Activated T-cell treated with anti-CD3 and anti-CD28 coated beads, Interleukin-2, amount 50 U/mL, for 4 hours (primary cell): ENCODE results near the gene G6PD. TPM values are rescaled to one million over a fixed set of nuclear protein-coding genes. Genes with fewer than 3 reads are reported as not detected.

Experiments
- total RNA-seq, 3 donors: library from RNA; stranded (reverse); gene quantifications; one replicate each; pipeline ENCODE4 v1.2.1, GENCODE V29; 2021

G6PD gene
- total RNA-seq, 3 donors from 2014 or later, result 101 to 105 (median 102) TPM

Other genes starting within 250 kb of the G6PD start
- 100 to 1,000 TPM; 765 to 924 (median 866) TPM for gene FLNA, start 172.2 kb downstream of the G6PD start, total RNA-seq
- gene EMD, start 167.6 kb downstream of the G6PD start, total RNA-seq, result 100 to 1,000 TPM; 107 to 113 (median 111) TPM
- gene RPL10, start 148.5 kb downstream of the G6PD start, total RNA-seq, result 1,000 to 10,000 TPM; 3,297 to 3,503 (median 3,452) TPM
- 1 to 10 TPM; 4.0 to 7.3 (median 5.1) TPM for gene DNASE1L1, start 137.6 kb downstream of the G6PD start, total RNA-seq
- 10 to 100 TPM; 37.9 to 39.3 (median 38.2) TPM for gene TAFAZZIN, start 135.3 kb downstream of the G6PD start, total RNA-seq
- gene ATP6AP1, start 118.2 kb downstream of the G6PD start, total RNA-seq, result 10 to 100 TPM; 33.7 to 42.2 (median 40.8) TPM
- 100 to 1,000 TPM; 107 to 126 (median 116) TPM for gene GDI1, start 109.7 kb downstream of the G6PD start, total RNA-seq
- 10 to 100 TPM; 60.2 to 61.9 (median 61.6) TPM for gene FAM50A, start 102.7 kb downstream of the G6PD start, total RNA-seq
- 10 to 100 TPM; 26.6 to 33.8 (median 27.6) TPM for gene PLXNA3, start 88.6 kb downstream of the G6PD start, total RNA-seq
- 10 to 100 TPM; 76.1 to 89.9 (median 88.1) TPM for gene LAGE3, start 67.6 kb downstream of the G6PD start, total RNA-seq
- gene UBL4A, start 60.2 kb downstream of the G6PD start, total RNA-seq, result 10 to 100 TPM; 51.5 to 63.2 (median 59.1) TPM
- gene SLC10A3, start 56.2 kb downstream of the G6PD start, total RNA-seq, result 10 to 100 TPM; 31.3 to 32.0 (median 31.9) TPM
- gene FAM3A, start 30.6 kb downstream of the G6PD start, total RNA-seq, result 10 to 100 TPM; 30.4 to 40.7 (median 30.8) TPM
- 10 to 100 TPM; 44.3 to 51.6 (median 45.3) TPM for gene IKBKG, start 774 bp upstream of the G6PD start, total RNA-seq
- not detected for gene CTAG1A, start 38.3 kb upstream of the G6PD start, total RNA-seq
- not detected for gene CTAG1B, start 72.4 kb upstream of the G6PD start, total RNA-seq
- 1 to 10 TPM in 1 of 3 donors, not detected in 2; 6.1 TPM for gene CTAG2, start 106.7 kb upstream of the G6PD start, total RNA-seq
- gene GAB3, start 204.2 kb upstream of the G6PD start, total RNA-seq, result 1 to 10 TPM; 1.5 to 2.5 (median 2.0) TPM
- gene DKC1, start 216.0 kb upstream of the G6PD start, total RNA-seq, result 100 to 1,000 TPM; 269 to 289 (median 286) TPM